A549 (cell line): Measurements from ENCODE around the gene PXDN. TPM values are rescaled to one million over a fixed set of nuclear protein-coding genes. Genes with fewer than 3 reads are reported as not detected.

ENCODE experiments used
- ATAC-seq, 2 experiments: fragments of 200-7000 bp in 1 of 2; fragments of >200 bp in 1 of 2; cut with Nextera tagmentation in 1 of 2; cut with Tn5 transposase in 1 of 2; 3 replicates each; pipeline versions ENCODE4 v1.8.0 to v1.9.1; 2018 to 2020; ENCODE audit warnings: mild to moderate bottlenecking in 1 of 2, moderate library complexity in 1 of 2
- CTCF ChIA-PET: fragments of 300-600 bp; sonication (Branson Sonifier 250); formaldehyde crosslinking; extraction: SDS; loops from one replicate; lab custom pipeline; 2021; ENCODE audit warnings: antibody characterized with exemption, inconsistent platforms; lab: Yijun Ruan, JAX
- POLR2A ChIA-PET: fragments of 350-600 bp; formaldehyde crosslinking; extraction: SDS; loops from one replicate; lab custom pipeline; 2021; ENCODE audit warnings: antibody characterized with exemption, inconsistent platforms; lab: Yijun Ruan, JAX
- DNase-seq, 2 experiments: peaks; one replicate each; pipeline versions ENCODE4 v3.0.0 to v3.0.0-alpha.2; 2011 to 2016; ENCODE audit warnings: low read depth in 1 of 2, low spot score in 1 of 2
- FAIRE-seq: peaks from 2 replicates; lab custom pipeline; 2011; peaks lifted over from hg19 to GRCh38; lab: Jason Lieb, UNC
- H3K27ac ChIP-seq, 2 experiments: fragments of >200 bp; sonication (Bioruptor Twin); formaldehyde crosslinking; 3 replicates each; pipeline ENCODE4 v1.5.1; 2016 to 2017
- H3K4me1 ChIP-seq: fragments of >200 bp; sonication (Bioruptor Twin); formaldehyde crosslinking; 3 replicates; pipeline ENCODE4 v1.6.1; 2016
- H3K4me2 ChIP-seq: fragments of >200 bp; sonication (Bioruptor Twin); formaldehyde crosslinking; 3 replicates; pipeline ENCODE4 v1.6.1; 2016
- H3K4me3 ChIP-seq: fragments of >200 bp; sonication (Bioruptor Twin); formaldehyde crosslinking; 3 replicates; pipeline ENCODE4 v1.5.1; 2016
- H3K9me3 ChIP-seq: fragments of >200 bp; sonication (Bioruptor Twin); formaldehyde crosslinking; 3 replicates; pipeline ENCODE4 v1.6.1; 2016
- BHLHE40 ChIP-seq: IDR thresholded peaks from 2 replicates; pipeline ENCODE4 v1.6.1; 2012; ENCODE audit warnings: low read depth, low read length, inconsistent platforms
- CEBPB ChIP-seq, 2 experiments: fragments of >200 bp in 1 of 2; sonication (Bioruptor Twin) in 1 of 2; formaldehyde crosslinking in 1 of 2; IDR thresholded peaks; 2 replicates each; pipeline ENCODE4 v1.6.1; 2012 to 2016
- CHD2 ChIP-seq: fragments of 150-350 bp; IDR thresholded peaks from 2 replicates; pipeline ENCODE4 v1.6.1; 2014; ENCODE audit warnings: low read length; ENCODE audit not compliant: partially characterized antibody
- EHF ChIP-seq: fragments of 250-450 bp; sonication (Bioruptor Pico); IDR thresholded peaks from 2 replicates; pipeline ENCODE4 v1.5.0; 2020; ENCODE audit warnings: mild to moderate bottlenecking
- EHMT2 ChIP-seq: fragments of 200-600 bp; sonication (generic); IDR thresholded peaks from 2 replicates; pipeline ENCODE4 v1.6.1; 2016; ENCODE audit warnings: antibody characterized with exemption, low read depth, mild to moderate bottlenecking, moderate library complexity
- FOXS1 ChIP-seq: fragments of 250-450 bp; sonication (Bioruptor Pico); IDR thresholded peaks from 2 replicates; pipeline ENCODE4 v1.5.0; 2020; ENCODE audit warnings: mild to moderate bottlenecking, moderate library complexity
- GATA3 ChIP-seq: IDR thresholded peaks from 2 replicates; pipeline ENCODE4 v1.6.1; 2012; ENCODE audit warnings: borderline replicate concordance
- HDAC2 ChIP-seq: fragments of 200-600 bp; sonication (generic); IDR thresholded peaks from 2 replicates; pipeline ENCODE4 v1.6.1; 2016
- HEYL ChIP-seq: fragments of 250-450 bp; sonication (Bioruptor Pico); IDR thresholded peaks from 2 replicates; pipeline ENCODE4 v1.8.0; 2021; ENCODE audit warnings: mild to moderate bottlenecking, moderate library complexity
- HOXA7 ChIP-seq: fragments of 250-450 bp; sonication (Bioruptor Pico); IDR thresholded peaks from 2 replicates; pipeline ENCODE4 v1.5.0; 2020; ENCODE audit warnings: mild to moderate bottlenecking, moderate library complexity
- JUN ChIP-seq, 2 experiments: fragments of >200 bp; sonication (Bioruptor Twin); formaldehyde crosslinking; IDR thresholded peaks; 2 replicates in 1 of 2; 3 replicates in 1 of 2; pipeline ENCODE4 v1.6.1; 2016 to 2017
- JUNB ChIP-seq: fragments of >200 bp; sonication (Bioruptor Twin); formaldehyde crosslinking; IDR thresholded peaks from 2 replicates; pipeline ENCODE4 v1.6.1; 2016
- RARB ChIP-seq: fragments of 250-450 bp; sonication (Bioruptor Pico); IDR thresholded peaks from 2 replicates; pipeline ENCODE4 v1.8.0; 2021; ENCODE audit warnings: mild to moderate bottlenecking, moderate library complexity
- RNF2 ChIP-seq: fragments of 200-600 bp; sonication (generic); IDR thresholded peaks from 2 replicates; pipeline ENCODE4 v1.6.1; 2016; ENCODE audit warnings: low read depth, mild to moderate bottlenecking, antibody characterized with exemption, moderate library complexity, borderline replicate concordance
- USF2 ChIP-seq: fragments of 450-650 bp; IDR thresholded peaks from 2 replicates; pipeline ENCODE4 v1.6.1; 2014; ENCODE audit warnings: antibody characterized with exemption
- ZNF302 ChIP-seq: fragments of 250-450 bp; sonication (Bioruptor Pico); IDR thresholded peaks from 2 replicates; pipeline ENCODE4 v1.9.0; 2021; ENCODE audit warnings: inconsistent platforms, mild to moderate bottlenecking, moderate library complexity
- WGBS: methylation state at CpG from one replicate; pipeline ENCODE4 v1.1.6; 2017; ENCODE audit errors: missing lambda C conversion rate; 5-methylcytosine and 5-hydroxymethylcytosine counted together
- polyA plus RNA-seq, 4 experiments: library from polyadenylated mRNA; depleted of rRNA in 3 of 4; stranded (reverse); fragments of >200 nt; fragmentation: RNase III in 1 of 4; extraction: RNeasy Plus Mini Kit Qiagen cat#74134 plus additional on column Dnase treatment in 1 of 4; gene quantifications; 2 replicates in 3 of 4; 3 replicates in 1 of 4; pipeline ENCODE4 v1.2.3, GENCODE V29; 2011 to 2017
- TF ChIP-seq, protein P1 (sequence below): fragments of >200 bp; sonication (Bioruptor Twin); formaldehyde crosslinking; IDR thresholded peaks from 3 replicates; pipeline ENCODE4 v1.5.1; 2016
- TF ChIP-seq, protein P2 (sequence below): fragments of 250-450 bp; sonication (Bioruptor Pico); IDR thresholded peaks from 2 replicates; pipeline ENCODE4 v1.5.0; 2021; ENCODE audit warnings: mild to moderate bottlenecking, moderate library complexity, borderline replicate concordance
- TF ChIP-seq, protein P3 (sequence below): IDR thresholded peaks from 2 replicates; pipeline ENCODE4 v1.6.1; 2012; ENCODE audit warnings: low read depth, borderline replicate concordance
- TF ChIP-seq, protein P4 (sequence below): fragments of 200-600 bp; sonication (generic); IDR thresholded peaks from 2 replicates; pipeline ENCODE4 v1.6.1; 2016; ENCODE audit warnings: antibody characterized with exemption, mild to moderate bottlenecking, moderate library complexity

PXDN gene
- polyA plus RNA-seq, 2 of the 4 experiments (the other 2 are of a cell fraction), result 3.7 to 7.3 TPM

DNA sequence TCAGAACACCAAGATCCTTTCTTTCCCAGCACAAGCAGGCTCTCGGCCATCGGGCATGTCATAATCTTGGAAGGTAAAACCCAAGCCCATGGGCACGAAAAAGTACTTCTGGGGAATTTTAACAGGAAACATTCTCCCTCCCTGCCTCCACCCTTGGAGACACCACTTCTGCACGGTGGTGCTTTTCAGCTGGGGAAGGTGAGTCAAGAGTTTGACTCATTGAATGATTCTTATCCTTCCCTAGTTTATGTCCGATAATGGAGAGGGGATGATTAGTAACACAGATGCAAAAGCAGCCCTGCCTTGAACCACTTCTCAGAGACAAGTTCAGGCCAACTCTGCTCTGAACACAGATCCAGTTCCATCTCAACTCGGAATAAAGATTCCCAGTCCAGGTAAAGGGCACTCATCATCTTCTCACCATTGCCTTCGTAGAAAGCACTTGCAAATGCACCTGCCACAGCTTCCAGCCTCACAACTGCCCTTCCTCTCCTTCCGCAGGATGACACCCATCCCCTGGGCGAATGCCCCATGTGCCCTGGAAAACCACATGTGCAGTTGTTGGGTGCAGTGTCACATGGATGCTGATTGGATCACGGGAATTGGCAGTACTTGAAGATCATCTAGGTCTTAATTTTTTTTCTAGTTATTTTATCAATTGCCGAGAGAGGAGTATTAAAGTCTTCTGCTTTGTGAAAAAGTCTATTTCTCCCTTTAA, 136.2 kb downstream of the PXDN start:
- 28% methylated on average over 11 of the region's 11 CpGs for WGBS
- H3K4me2 ChIP-seq, result no peak overlapping the region
- H3K27ac ChIP-seq, result no peak overlapping the region
- TF ChIP-seq HOXA7, result no peak
- no peak for TF ChIP-seq GATA3
- TF ChIP-seq FOXS1, result no peak
- no peak for TF ChIP-seq EHMT2
- TF ChIP-seq RNF2, result no peak
- no peak for TF ChIP-seq CHD2
- no peak for TF ChIP-seq CEBPB (IDR thresholded peaks at IDR 0.05)
- TF ChIP-seq, protein P1, sequence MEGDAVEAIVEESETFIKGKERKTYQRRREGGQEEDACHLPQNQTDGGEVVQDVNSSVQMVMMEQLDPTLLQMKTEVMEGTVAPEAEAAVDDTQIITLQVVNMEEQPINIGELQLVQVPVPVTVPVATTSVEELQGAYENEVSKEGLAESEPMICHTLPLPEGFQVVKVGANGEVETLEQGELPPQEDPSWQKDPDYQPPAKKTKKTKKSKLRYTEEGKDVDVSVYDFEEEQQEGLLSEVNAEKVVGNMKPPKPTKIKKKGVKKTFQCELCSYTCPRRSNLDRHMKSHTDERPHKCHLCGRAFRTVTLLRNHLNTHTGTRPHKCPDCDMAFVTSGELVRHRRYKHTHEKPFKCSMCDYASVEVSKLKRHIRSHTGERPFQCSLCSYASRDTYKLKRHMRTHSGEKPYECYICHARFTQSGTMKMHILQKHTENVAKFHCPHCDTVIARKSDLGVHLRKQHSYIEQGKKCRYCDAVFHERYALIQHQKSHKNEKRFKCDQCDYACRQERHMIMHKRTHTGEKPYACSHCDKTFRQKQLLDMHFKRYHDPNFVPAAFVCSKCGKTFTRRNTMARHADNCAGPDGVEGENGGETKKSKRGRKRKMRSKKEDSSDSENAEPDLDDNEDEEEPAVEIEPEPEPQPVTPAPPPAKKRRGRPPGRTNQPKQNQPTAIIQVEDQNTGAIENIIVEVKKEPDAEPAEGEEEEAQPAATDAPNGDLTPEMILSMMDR, result no peak
- no peak for TF ChIP-seq JUNB
- no peak for TF ChIP-seq BHLHE40
- no peak for TF ChIP-seq HEYL (CRISPR knock-in tag)
- TF ChIP-seq, protein P2, sequence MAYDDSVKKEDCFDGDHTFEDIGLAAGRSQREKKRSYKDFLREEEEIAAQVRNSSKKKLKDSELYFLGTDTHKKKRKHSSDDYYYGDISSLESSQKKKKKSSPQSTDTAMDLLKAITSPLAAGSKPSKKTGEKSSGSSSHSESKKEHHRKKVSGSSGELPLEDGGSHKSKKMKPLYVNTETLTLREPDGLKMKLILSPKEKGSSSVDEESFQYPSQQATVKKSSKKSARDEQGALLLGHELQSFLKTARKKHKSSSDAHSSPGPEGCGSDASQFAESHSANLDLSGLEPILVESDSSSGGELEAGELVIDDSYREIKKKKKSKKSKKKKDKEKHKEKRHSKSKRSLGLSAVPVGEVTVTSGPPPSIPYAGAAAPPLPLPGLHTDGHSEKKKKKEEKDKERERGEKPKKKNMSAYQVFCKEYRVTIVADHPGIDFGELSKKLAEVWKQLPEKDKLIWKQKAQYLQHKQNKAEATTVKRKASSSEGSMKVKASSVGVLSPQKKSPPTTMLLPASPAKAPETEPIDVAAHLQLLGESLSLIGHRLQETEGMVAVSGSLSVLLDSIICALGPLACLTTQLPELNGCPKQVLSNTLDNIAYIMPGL (CRISPR knock-in tag), result no peak
- no peak for TF ChIP-seq USF2
- TF ChIP-seq, protein P3, sequence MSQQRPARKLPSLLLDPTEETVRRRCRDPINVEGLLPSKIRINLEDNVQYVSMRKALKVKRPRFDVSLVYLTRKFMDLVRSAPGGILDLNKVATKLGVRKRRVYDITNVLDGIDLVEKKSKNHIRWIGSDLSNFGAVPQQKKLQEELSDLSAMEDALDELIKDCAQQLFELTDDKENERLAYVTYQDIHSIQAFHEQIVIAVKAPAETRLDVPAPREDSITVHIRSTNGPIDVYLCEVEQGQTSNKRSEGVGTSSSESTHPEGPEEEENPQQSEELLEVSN, result no peak
- TF ChIP-seq, protein P4, sequence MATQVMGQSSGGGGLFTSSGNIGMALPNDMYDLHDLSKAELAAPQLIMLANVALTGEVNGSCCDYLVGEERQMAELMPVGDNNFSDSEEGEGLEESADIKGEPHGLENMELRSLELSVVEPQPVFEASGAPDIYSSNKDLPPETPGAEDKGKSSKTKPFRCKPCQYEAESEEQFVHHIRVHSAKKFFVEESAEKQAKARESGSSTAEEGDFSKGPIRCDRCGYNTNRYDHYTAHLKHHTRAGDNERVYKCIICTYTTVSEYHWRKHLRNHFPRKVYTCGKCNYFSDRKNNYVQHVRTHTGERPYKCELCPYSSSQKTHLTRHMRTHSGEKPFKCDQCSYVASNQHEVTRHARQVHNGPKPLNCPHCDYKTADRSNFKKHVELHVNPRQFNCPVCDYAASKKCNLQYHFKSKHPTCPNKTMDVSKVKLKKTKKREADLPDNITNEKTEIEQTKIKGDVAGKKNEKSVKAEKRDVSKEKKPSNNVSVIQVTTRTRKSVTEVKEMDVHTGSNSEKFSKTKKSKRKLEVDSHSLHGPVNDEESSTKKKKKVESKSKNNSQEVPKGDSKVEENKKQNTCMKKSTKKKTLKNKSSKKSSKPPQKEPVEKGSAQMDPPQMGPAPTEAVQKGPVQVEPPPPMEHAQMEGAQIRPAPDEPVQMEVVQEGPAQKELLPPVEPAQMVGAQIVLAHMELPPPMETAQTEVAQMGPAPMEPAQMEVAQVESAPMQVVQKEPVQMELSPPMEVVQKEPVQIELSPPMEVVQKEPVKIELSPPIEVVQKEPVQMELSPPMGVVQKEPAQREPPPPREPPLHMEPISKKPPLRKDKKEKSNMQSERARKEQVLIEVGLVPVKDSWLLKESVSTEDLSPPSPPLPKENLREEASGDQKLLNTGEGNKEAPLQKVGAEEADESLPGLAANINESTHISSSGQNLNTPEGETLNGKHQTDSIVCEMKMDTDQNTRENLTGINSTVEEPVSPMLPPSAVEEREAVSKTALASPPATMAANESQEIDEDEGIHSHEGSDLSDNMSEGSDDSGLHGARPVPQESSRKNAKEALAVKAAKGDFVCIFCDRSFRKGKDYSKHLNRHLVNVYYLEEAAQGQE, result no peak
- TF ChIP-seq ZNF302, result no peak
- TF ChIP-seq EHF (CRISPR knock-in tag), result no peak
- no peak for TF ChIP-seq RARB
- no peak for TF ChIP-seq JUN (IDR thresholded peaks at IDR 0.05)
- no peak for TF ChIP-seq HDAC2
- no peak overlapping the region for H3K4me3 ChIP-seq
- DNase-seq, result no peak
- ATAC-seq, result no peak
- no peaks in the 10 kb centered on the region for H3K4me1 ChIP-seq
- POLR2A ChIA-PET, result no interaction called here
- FAIRE-seq, result no peak
- peaks cover 4% of the 10 kb centered on the region; the same call in 1 of the 3 replicates for H3K9me3 ChIP-seq
- CTCF ChIA-PET, result interaction anchor here (2.1 kb wide), 1 partner anchor 9 kb away, joined by 5 read pairs; no protein-coding TSS in a partner anchor
